CD14-positive monocyte (primary cell): ENCODE data around the gene CTNNA2. TPM values are rescaled to one million over a fixed set of nuclear protein-coding genes. Genes with fewer than 3 reads are reported as not detected.

Experiments used
- DNase-seq, 3 donors: peaks; one replicate each; pipeline ENCODE4 v3.0.0-alpha.2; 2011 to 2022
- H2AFZ ChIP-seq: 2 replicates; pipeline ENCODE4 v1.6.0; 2012; ENCODE audit warnings: mild to moderate bottlenecking, low read depth, low read length, inconsistent platforms; ENCODE audit not compliant: insufficient read depth, poor library complexity, severe bottlenecking
- H3K27ac ChIP-seq, 2 donors: 1 replicate in 1 of 2; 2 replicates in 1 of 2; pipeline ENCODE4 v1.5.1; 2012 to 2013; ENCODE audit warnings: low read length in 2 of 2, control low read depth in 1 of 2, inconsistent platforms in 1 of 2, low read depth in 1 of 2, mild to moderate bottlenecking in 1 of 2
- H3K27me3 ChIP-seq, 2 donors: one replicate each; pipeline versions ENCODE4 v1.6.0 to v1.6.1; 2011 to 2013; ENCODE audit warnings: low read length in 2 of 2; ENCODE audit not compliant: control insufficient read depth in 2 of 2, insufficient read depth in 2 of 2
- H3K36me3 ChIP-seq, 2 donors: replicated peaks in 1 of 2; 1 replicate in 1 of 2; 2 replicates in 1 of 2; pipeline versions ENCODE4 v1.5.1 to v1.6.1; 2012 to 2013; ENCODE audit warnings: low read length in 2 of 2, control low read depth in 1 of 2, inconsistent platforms in 1 of 2, mild to moderate bottlenecking in 1 of 2; ENCODE audit not compliant: insufficient read depth in 2 of 2, control insufficient read depth in 1 of 2
- H3K4me1 ChIP-seq, 2 donors: 1 replicate in 1 of 2; 2 replicates in 1 of 2; pipeline versions ENCODE4 v1.5.1 to v1.6.1; 2012 to 2013; ENCODE audit warnings: low read length in 2 of 2, control low read depth in 1 of 2, inconsistent platforms in 1 of 2, mild to moderate bottlenecking in 1 of 2, moderate library complexity in 1 of 2; ENCODE audit not compliant: insufficient read depth in 2 of 2, control insufficient read depth in 1 of 2
- H3K4me2 ChIP-seq: replicated peaks from 2 replicates; pipeline ENCODE3; 2012; ENCODE audit warnings: low read length, moderate library complexity, mild to moderate bottlenecking; ENCODE audit not compliant: poor library complexity, severe bottlenecking; ENCODE audit errors: extremely low read depth
- H3K4me3 ChIP-seq, 3 experiments: fragments of 200-600 bp in 1 of 3; sonication (generic) in 1 of 3; replicated peaks in 1 of 3; 1 replicate in 2 of 3; 2 replicates in 1 of 3; pipeline ENCODE4 v1.5.1; 2011 to 2013; ENCODE audit warnings: low read length in 3 of 3, mild to moderate bottlenecking in 3 of 3, control low read depth in 2 of 3, low read depth in 2 of 3, inconsistent platforms in 1 of 3, moderate library complexity in 1 of 3
- H3K79me2 ChIP-seq: 2 replicates; pipeline ENCODE4 v1.6.0; 2012; ENCODE audit warnings: mild to moderate bottlenecking, control low read depth, inconsistent platforms, low read length, moderate library complexity; ENCODE audit not compliant: insufficient read depth
- H3K9ac ChIP-seq: 2 replicates; pipeline ENCODE4 v1.6.0; 2017; ENCODE audit warnings: low read length, mild to moderate bottlenecking; ENCODE audit not compliant: insufficient read depth, poor library complexity, severe bottlenecking
- H3K9me3 ChIP-seq, 2 donors: replicated peaks in 1 of 2; 1 replicate in 1 of 2; 2 replicates in 1 of 2; pipeline versions ENCODE4 v1.5.1 to v1.6.1; 2012 to 2013; ENCODE audit warnings: low read length in 2 of 2, control low read depth in 1 of 2; ENCODE audit not compliant: control insufficient read depth in 1 of 2, insufficient read depth in 1 of 2
- H4K20me1 ChIP-seq: 2 replicates; pipeline ENCODE4 v1.6.0; 2012; ENCODE audit warnings: mild to moderate bottlenecking, low read length, control low read depth, moderate library complexity; ENCODE audit not compliant: insufficient read depth
- H3K27ac Mint-ChIP-seq, 7 donors: one replicate each; pipeline ENCODE4 v1.8.0; 2020; ENCODE audit warnings: mild to moderate bottlenecking in 7 of 7, mixed read lengths in 7 of 7, moderate library complexity in 6 of 7, inconsistent platforms in 2 of 7
- H3K27me3 Mint-ChIP-seq, 3 donors: one replicate each; pipeline ENCODE4 v1.8.0; 2021 to 2022; ENCODE audit warnings: low read depth in 3 of 3, mild to moderate bottlenecking in 3 of 3, mixed read lengths in 3 of 3, moderate library complexity in 3 of 3, inconsistent platforms in 1 of 3
- H3K36me3 Mint-ChIP-seq, 2 donors: one replicate each; pipeline ENCODE4 v1.8.0; 2020; ENCODE audit warnings: mixed read lengths in 2 of 2, inconsistent platforms in 1 of 2, mild to moderate bottlenecking in 1 of 2
- H3K4me1 Mint-ChIP-seq: one replicate; pipeline ENCODE4 v1.8.0; 2020; ENCODE audit warnings: mild to moderate bottlenecking, mixed read lengths
- H3K4me3 Mint-ChIP-seq, 2 donors: one replicate each; pipeline ENCODE4 v1.8.0; 2020; ENCODE audit warnings: mild to moderate bottlenecking in 2 of 2, mixed read lengths in 2 of 2, moderate library complexity in 1 of 2
- H3K9me3 Mint-ChIP-seq, 7 donors: one replicate each; pipeline ENCODE4 v1.8.0; 2020 to 2022; ENCODE audit warnings: mixed read lengths in 7 of 7, mild to moderate bottlenecking in 6 of 7, moderate library complexity in 6 of 7, inconsistent platforms in 2 of 7
- CTCF ChIP-seq: fragments of 200-600 bp; IDR thresholded peaks from one replicate; pipeline ENCODE4 v1.8.0; 2022; ENCODE audit warnings: antibody characterized with exemption, mild to moderate bottlenecking
- WGBS: methylation state at CpG from one replicate; pipeline ENCODE4 v1.1.5; 2013; ENCODE audit warnings: missing lambda C conversion rate; ENCODE audit not compliant: insufficient coverage; 5-methylcytosine and 5-hydroxymethylcytosine counted together
- intact Hi-C, 2 donors: fragments of 100-400 bp; cut with micrococcal nuclease; formaldehyde crosslinking; loops; one replicate each; pipeline versions ENCODE4 v1.15.0 to v1.15.1; 2023
- polyA plus RNA-seq, 3 donors: library from polyadenylated mRNA; depleted of rRNA in 1 of 3; unstranded in 2 of 3; stranded (reverse) in 1 of 3; fragments of 300-500 nt in 2 of 3; fragments of >200 nt in 1 of 3; fragmentation: Illumina TruSeq in 2 of 3; gene quantifications; 1 replicate in 2 of 3; 2 replicates in 1 of 3; pipeline ENCODE4 v1.2.3, GENCODE V29; 2012 to 2021

The CTNNA2 gene
- polyA plus RNA-seq, 3 donors: not detected

GRCh38 chr2:79938648-79939047, 425.8 kb downstream of the CTNNA2 start:
- Histone ChIP-seq H4K20me1 (no peaks in the 10 kb centered on the region), H2AFZ (no peak overlapping the region), H3K27me3 (no peaks in the 10 kb centered on the region), H3K9ac (no peak overlapping the region), H3K4me3 (no peak overlapping the region), H3K27ac (no peak overlapping the region), H3K36me3 (no peaks in the 10 kb centered on the region), H3K79me2 (no peaks in the 10 kb centered on the region), H3K4me2 (no peak overlapping the region), H3K4me1 (no peaks in the 10 kb centered on the region), H3K9me3 (no peaks in the 10 kb centered on the region)
- H3K36me3 Mint-ChIP-seq: no peaks in the 10 kb centered on the region
- H3K27ac Mint-ChIP-seq: no peak overlapping the region
- peaks cover 0 to 5% (median 4%) of the 10 kb centered on the region in 3 donors for H3K27me3 Mint-ChIP-seq
- no peaks in the 10 kb centered on the region for H3K4me1 Mint-ChIP-seq
- no peak overlapping the region for H3K4me3 Mint-ChIP-seq
- intact Hi-C loops: no loop called here
- WGBS: 80% methylated on average over 1 of the region's 1 CpG
- DNase-seq: no peak
- no peaks in the 10 kb centered on the region for H3K9me3 Mint-ChIP-seq
- TF ChIP-seq CTCF: no peak

- H3K36me3 Mint-ChIP-seq: no peaks in the 10 kb centered on the region
- H3K9me3 Mint-ChIP-seq: no peaks in the 10 kb centered on the region
- H3K4me1 Mint-ChIP-seq: no peaks in the 10 kb centered on the region
- Histone ChIP-seq H3K9me3 (no peaks in the 10 kb centered on the region), H3K4me1 (no peaks in the 10 kb centered on the region), H3K27me3 (no peaks in the 10 kb centered on the region), H3K4me2 (no peak overlapping the region), H3K79me2 (no peaks in the 10 kb centered on the region), H3K36me3 (no peaks in the 10 kb centered on the region), H3K4me3 (no peak overlapping the region), H3K27ac (no peak overlapping the region), H4K20me1 (no peaks in the 10 kb centered on the region), H2AFZ (no peak overlapping the region), H3K9ac (no peak overlapping the region)
- intact Hi-C loops: no loop called here
- no peak for DNase-seq
- H3K4me3 Mint-ChIP-seq: no peak overlapping the region
- H3K27me3 Mint-ChIP-seq: peaks cover 0 to 5% (median 3%) of the 10 kb centered on the region in 3 donors
- TF ChIP-seq CTCF: no peak
- no CpG with 5 or more reads among the region's 2 CpGs for WGBS
- H3K27ac Mint-ChIP-seq: no peak overlapping the region
Observed at GRCh38 chr2:79940364-79940763, 427.5 kb downstream of the CTNNA2 start.
